ENCODE measurements around the gene HOXD13.

HOXD13 gene

DNA sequence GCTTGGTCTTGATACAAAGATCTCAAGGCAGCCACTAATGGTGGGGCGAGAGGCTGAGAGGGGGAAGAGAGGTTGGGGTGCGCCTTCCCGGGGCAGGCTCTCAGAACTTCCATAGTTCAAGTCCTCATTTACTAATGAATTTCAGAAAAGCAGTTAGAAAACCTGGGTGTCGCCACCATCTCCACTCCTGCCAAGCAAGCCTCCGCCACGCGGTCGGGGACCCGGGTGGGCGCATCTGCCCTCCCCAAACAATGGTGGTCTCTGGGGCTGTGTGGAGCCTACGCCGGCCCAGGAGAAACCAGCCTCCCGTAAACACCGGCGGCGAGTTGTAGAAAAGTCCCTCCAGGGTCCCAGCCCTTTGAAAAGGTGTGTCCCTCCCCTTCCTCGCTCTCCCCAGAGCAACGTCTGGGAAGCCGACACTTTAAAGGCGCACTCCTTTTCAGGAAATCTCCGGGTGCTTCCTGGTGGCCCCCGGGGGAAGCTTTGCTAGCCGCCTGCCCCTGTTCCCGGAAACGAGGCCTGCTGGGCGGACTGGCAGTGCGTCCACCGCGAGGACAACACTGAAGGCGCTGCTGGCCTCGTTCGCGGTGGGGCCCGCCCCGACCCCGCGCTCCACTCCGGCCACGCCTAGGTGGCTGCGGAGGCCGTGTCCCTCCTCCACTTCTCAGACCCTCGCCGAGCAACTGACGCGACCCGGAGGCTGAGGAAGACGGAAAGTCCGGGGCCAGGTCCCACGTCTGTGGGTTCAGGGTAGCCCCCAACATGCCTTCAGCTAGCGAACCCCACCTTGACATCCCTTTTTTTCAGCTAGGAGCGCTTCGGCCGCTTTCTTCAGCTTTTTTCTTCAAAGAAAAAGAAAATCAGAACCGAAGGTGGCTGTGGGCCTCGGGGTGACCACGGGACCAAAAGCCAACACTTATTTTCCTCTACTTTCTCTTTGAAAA lies 25.6 kb upstream of the HOXD13 start:
- H3K4me3 ChIP-seq (ENCODE audit: insufficient read depth, low read length, poor library complexity, severe bottlenecking): no peak overlapping the region
- H3K27me3 ChIP-seq (ENCODE audit: low read length): no peaks in the 10 kb centered on the region

DNA sequence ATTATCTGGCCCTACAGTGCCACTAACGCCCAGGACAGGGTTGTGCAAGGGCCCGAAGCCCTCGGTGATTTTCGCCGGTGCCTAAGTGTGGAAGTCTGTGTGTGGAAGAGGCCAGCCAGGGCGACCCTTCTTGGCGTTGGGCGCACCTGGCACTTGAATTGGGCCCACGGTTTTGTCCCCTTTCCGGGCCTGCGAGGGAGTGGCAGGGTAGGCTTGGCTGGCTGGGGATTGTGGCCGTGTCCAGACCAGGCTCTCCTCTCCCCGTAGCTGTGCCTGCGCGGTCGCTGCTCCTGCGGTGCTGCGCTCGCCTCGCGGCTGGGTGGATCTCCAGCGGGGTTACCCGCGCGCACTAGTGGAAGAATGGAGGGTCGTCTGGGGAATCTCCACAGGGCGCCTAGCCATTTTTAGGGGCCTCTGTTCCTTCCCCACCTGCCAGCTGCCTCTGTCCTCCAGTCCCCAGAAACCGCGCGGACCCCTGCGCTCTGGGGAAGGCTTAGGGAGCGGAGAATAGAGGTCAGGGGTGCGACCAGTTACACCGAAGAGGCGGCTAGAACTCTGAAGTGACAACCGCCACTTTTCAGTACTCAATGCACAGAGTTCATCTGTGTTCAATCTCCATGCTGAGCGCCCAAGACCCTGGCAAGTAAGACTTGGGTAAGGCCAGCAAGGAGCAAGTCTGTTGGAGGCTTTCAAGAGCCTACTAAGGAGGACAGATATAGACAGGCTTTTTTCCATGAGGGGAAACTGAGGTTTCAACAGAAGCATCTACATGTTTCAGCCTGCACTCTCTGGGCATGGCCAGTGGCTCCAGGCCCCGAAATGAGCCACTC lies 24.7 kb upstream of the HOXD13 start:
- H3K4me2 ChIP-seq (ENCODE audit: low read depth, low read length, poor library complexity, severe bottlenecking): no peak overlapping the region
- H3K9me3 ChIP-seq (ENCODE audit: insufficient read depth, low read length): no peaks in the 10 kb centered on the region
- no peak overlapping the region for H3K9ac ChIP-seq (ENCODE audit: low read length)
- no peaks in the 10 kb centered on the region for H3K36me3 ChIP-seq (ENCODE audit: low read length)
- no peaks in the 10 kb centered on the region for H3K9me2 ChIP-seq (replicated peaks; ENCODE audit: insufficient read depth, low read length)
- no peaks in the 10 kb centered on the region for H3F3A ChIP-seq (ENCODE audit: insufficient read depth)
- H3K27ac ChIP-seq (ENCODE audit: low read depth, low read length): no peak overlapping the region
- H4K20me1 ChIP-seq (ENCODE audit: low read depth, low read length): no peaks in the 10 kb centered on the region
- H3K27me3 ChIP-seq (ENCODE audit: low read length): no peaks in the 10 kb centered on the region
- no peak overlapping the region for H3K4me3 ChIP-seq (ENCODE audit: insufficient read depth, low read length, poor library complexity, severe bottlenecking)
- TF ChIP-seq EZH2phosphoT487 (conservative IDR thresholded peaks at IDR 0.05; ENCODE audit: low read length): no peak
- TF ChIP-seq, protein P1, sequence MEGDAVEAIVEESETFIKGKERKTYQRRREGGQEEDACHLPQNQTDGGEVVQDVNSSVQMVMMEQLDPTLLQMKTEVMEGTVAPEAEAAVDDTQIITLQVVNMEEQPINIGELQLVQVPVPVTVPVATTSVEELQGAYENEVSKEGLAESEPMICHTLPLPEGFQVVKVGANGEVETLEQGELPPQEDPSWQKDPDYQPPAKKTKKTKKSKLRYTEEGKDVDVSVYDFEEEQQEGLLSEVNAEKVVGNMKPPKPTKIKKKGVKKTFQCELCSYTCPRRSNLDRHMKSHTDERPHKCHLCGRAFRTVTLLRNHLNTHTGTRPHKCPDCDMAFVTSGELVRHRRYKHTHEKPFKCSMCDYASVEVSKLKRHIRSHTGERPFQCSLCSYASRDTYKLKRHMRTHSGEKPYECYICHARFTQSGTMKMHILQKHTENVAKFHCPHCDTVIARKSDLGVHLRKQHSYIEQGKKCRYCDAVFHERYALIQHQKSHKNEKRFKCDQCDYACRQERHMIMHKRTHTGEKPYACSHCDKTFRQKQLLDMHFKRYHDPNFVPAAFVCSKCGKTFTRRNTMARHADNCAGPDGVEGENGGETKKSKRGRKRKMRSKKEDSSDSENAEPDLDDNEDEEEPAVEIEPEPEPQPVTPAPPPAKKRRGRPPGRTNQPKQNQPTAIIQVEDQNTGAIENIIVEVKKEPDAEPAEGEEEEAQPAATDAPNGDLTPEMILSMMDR (IDR thresholded peaks at IDR 0.05; ENCODE audit: insufficient read depth, low read length, poor library complexity, severe bottlenecking): no peak
- no peaks in the 10 kb centered on the region for H3K79me2 ChIP-seq (ENCODE audit: insufficient read depth, low read length)
- no peak overlapping the region for H2AFZ ChIP-seq (ENCODE audit: low read depth, low read length, severe bottlenecking)

More for the DNA sequence above, 25.6 kb upstream of the HOXD13 start:
- Histone ChIP-seq H3F3A (ENCODE audit: insufficient read depth) (no peaks in the 10 kb centered on the region), H3K9me3 (ENCODE audit: insufficient read depth, low read length) (no peaks in the 10 kb centered on the region), H2AFZ (ENCODE audit: low read depth, low read length, severe bottlenecking) (no peak overlapping the region), H3K36me3 (ENCODE audit: low read length) (no peaks in the 10 kb centered on the region), H4K20me1 (ENCODE audit: low read depth, low read length) (no peaks in the 10 kb centered on the region), H3K9me2 (replicated peaks; ENCODE audit: insufficient read depth, low read length) (no peaks in the 10 kb centered on the region), H3K79me2 (ENCODE audit: insufficient read depth, low read length) (no peaks in the 10 kb centered on the region), H3K4me2 (ENCODE audit: low read depth, low read length, poor library complexity, severe bottlenecking) (no peak overlapping the region), H3K9ac (ENCODE audit: low read length) (no peak overlapping the region), H3K27ac (ENCODE audit: low read depth, low read length) (no peak overlapping the region)
- TF ChIP-seq EZH2phosphoT487 (conservative IDR thresholded peaks at IDR 0.05; ENCODE audit: low read length): no peak
- TF ChIP-seq, protein P1 (IDR thresholded peaks at IDR 0.05; ENCODE audit: insufficient read depth, low read length, poor library complexity, severe bottlenecking): no peak

DNA sequence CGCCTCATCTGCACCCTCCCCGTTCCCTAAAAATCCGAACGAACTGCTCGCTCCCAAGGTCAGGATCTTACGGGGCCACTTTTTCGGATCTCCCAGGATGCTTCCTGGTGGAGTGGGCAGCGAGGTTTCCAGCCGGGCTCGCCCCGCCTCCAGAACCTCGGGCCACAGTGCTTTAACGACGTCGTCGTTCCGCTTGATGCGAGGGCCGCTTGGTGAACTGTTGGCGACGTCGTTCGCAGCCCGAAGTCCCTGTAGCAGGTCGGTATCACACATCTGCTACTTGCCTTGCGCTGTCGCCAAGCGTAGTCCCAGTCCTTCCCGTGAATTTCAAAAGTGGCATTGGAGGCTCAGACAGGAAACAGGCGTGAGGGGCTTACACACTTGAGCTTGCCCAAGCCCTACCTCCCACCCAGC lies 24.1 kb upstream of the HOXD13 start:
- Histone ChIP-seq H3K9me3 (ENCODE audit: insufficient read depth, low read length) (no peaks in the 10 kb centered on the region), H3K4me2 (ENCODE audit: low read depth, low read length, poor library complexity, severe bottlenecking) (no peak overlapping the region), H3K36me3 (ENCODE audit: low read length) (no peaks in the 10 kb centered on the region), H3K9me2 (replicated peaks; ENCODE audit: insufficient read depth, low read length) (no peaks in the 10 kb centered on the region), H3K9ac (ENCODE audit: low read length) (no peak overlapping the region), H3K27me3 (ENCODE audit: low read length) (no peaks in the 10 kb centered on the region), H3K79me2 (ENCODE audit: insufficient read depth, low read length) (no peaks in the 10 kb centered on the region), H3K27ac (ENCODE audit: low read depth, low read length) (no peak overlapping the region), H3F3A (ENCODE audit: insufficient read depth) (no peaks in the 10 kb centered on the region), H3K4me3 (ENCODE audit: insufficient read depth, low read length, poor library complexity, severe bottlenecking) (no peak overlapping the region), H4K20me1 (ENCODE audit: low read depth, low read length) (no peaks in the 10 kb centered on the region), H2AFZ (ENCODE audit: low read depth, low read length, severe bottlenecking) (no peak overlapping the region)
- TF ChIP-seq, protein P1 (IDR thresholded peaks at IDR 0.05; ENCODE audit: insufficient read depth, low read length, poor library complexity, severe bottlenecking): no peak
- no peak for TF ChIP-seq EZH2phosphoT487 (conservative IDR thresholded peaks at IDR 0.05; ENCODE audit: low read length)
